OCI-LY1 (cell line): ENCODE results near the gene NCAPG2.
A peak's percentile ranks its signal among the peaks of the same experiment; 100 is the strongest.

ENCODE experiments used
- H2AFZ ChIP-seq: fragments of 200-600 bp; sonication (generic), shearing (Covaris generic); 2 replicates; pipeline ENCODE4 v1.6.0; 2014; ENCODE audit warnings: antibody characterized with exemption, mild to moderate bottlenecking, low read length
- H3F3A ChIP-seq: fragments of 200-600 bp; sonication (generic), shearing (Covaris generic); 2 replicates; pipeline ENCODE4 v1.6.0; 2014; ENCODE audit warnings: mild to moderate bottlenecking, antibody characterized with exemption, low read length, moderate library complexity; ENCODE audit not compliant: insufficient read depth
- H3K27ac ChIP-seq: fragments of 200-600 bp; sonication (generic); 2 replicates; pipeline ENCODE4 v1.5.1; 2014; ENCODE audit warnings: low read length, mixed run types, mild to moderate bottlenecking, low read depth; ENCODE audit not compliant: poor library complexity, severe bottlenecking
- H3K27me3 ChIP-seq: fragments of 200-600 bp; sonication (generic); 2 replicates; pipeline ENCODE4 v1.6.0; 2014; ENCODE audit warnings: antibody characterized with exemption, mild to moderate bottlenecking, low read length, moderate library complexity; ENCODE audit not compliant: insufficient read depth
- H3K36me3 ChIP-seq: fragments of 200-600 bp; sonication (generic); 2 replicates; pipeline ENCODE4 v1.6.1; 2014; ENCODE audit warnings: mild to moderate bottlenecking, antibody characterized with exemption, low read length, moderate library complexity, mixed read lengths; ENCODE audit not compliant: insufficient read depth
- H3K4me1 ChIP-seq: fragments of 200-600 bp; sonication (generic); 2 replicates; pipeline ENCODE4 v1.5.1; 2014; ENCODE audit warnings: mild to moderate bottlenecking, low read length, moderate library complexity; ENCODE audit not compliant: insufficient read depth, severe bottlenecking
- H3K4me2 ChIP-seq: fragments of 200-600 bp; sonication (generic), shearing (Covaris generic); 2 replicates; pipeline ENCODE4 v1.6.1; 2014; ENCODE audit warnings: low read length
- H3K4me3 ChIP-seq: fragments of 200-600 bp; sonication (generic); 2 replicates; pipeline ENCODE4 v1.5.1; 2014; ENCODE audit warnings: low read length, low read depth, mild to moderate bottlenecking, mixed read lengths; ENCODE audit not compliant: poor library complexity, severe bottlenecking
- H3K79me2 ChIP-seq: fragments of 200-600 bp; shearing (Covaris generic); 2 replicates; pipeline ENCODE4 v1.6.1; 2016; ENCODE audit warnings: mixed run types, low read length, mixed read lengths; ENCODE audit not compliant: insufficient read depth
- H3K9ac ChIP-seq: fragments of 200-600 bp; sonication (generic), shearing (Covaris generic); 2 replicates; pipeline ENCODE4 v1.6.1; 2014; ENCODE audit warnings: mild to moderate bottlenecking, low read length, mixed read lengths
- H3K9me2 ChIP-seq: fragments of 200-600 bp; sonication (generic), shearing (Covaris generic); 2 replicates; pipeline ENCODE4 v1.6.1; 2014; ENCODE audit warnings: low read depth, mild to moderate bottlenecking, low read length, mixed read lengths
- H3K9me3 ChIP-seq: fragments of 200-600 bp; shearing (Covaris generic); 2 replicates; pipeline ENCODE4 v1.6.1; 2014; ENCODE audit warnings: low read length, mixed read lengths
- H4K20me1 ChIP-seq: fragments of 200-600 bp; sonication (generic), shearing (Covaris generic); 2 replicates; pipeline ENCODE4 v1.6.0; 2016; ENCODE audit warnings: mild to moderate bottlenecking, low read length; ENCODE audit not compliant: insufficient read depth
- EZH2 ChIP-seq: fragments of 200-600 bp; sonication (generic), shearing (Covaris generic); IDR thresholded peaks from 2 replicates; pipeline ENCODE4 v1.8.0; 2017; ENCODE audit warnings: borderline replicate concordance, mixed run types, mild to moderate bottlenecking, antibody characterized with exemption, low read length, moderate library complexity, mixed read lengths
- TF ChIP-seq, protein P1 (sequence below): fragments of 200-600 bp; sonication (generic), shearing (Covaris generic); IDR thresholded peaks from 2 replicates; pipeline ENCODE4 v1.5.1; 2017; ENCODE audit warnings: mild to moderate bottlenecking, antibody characterized with exemption, low read length, moderate library complexity, mixed read lengths

Gene NCAPG2

DNA sequence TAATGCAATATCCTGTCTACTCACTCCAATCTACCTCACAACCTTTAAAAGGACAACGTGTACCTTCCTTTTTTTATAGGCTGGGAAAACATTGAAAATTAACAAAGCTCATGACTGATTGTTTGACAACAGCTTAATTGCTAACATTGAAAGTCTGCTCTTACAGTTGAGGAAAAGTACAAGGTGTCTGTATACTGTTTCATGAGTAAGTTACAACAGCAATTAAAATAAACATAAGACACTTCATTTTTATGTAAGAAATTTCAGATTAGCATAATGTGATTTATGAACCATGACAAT, 28.6 kb upstream of the NCAPG2 start:
- Histone ChIP-seq H3K4me2 (no peak overlapping the region), H3F3A (no peaks in the 10 kb centered on the region), H3K9me3 (no peaks in the 10 kb centered on the region), H4K20me1 (no peaks in the 10 kb centered on the region), H3K27ac (no peak overlapping the region), H3K9me2 (no peaks in the 10 kb centered on the region), H3K36me3 (no peaks in the 10 kb centered on the region), H3K27me3 (no peaks in the 10 kb centered on the region), H3K4me3 (no peak overlapping the region), H2AFZ (no peak overlapping the region), H3K4me1 (no peaks in the 10 kb centered on the region), H3K79me2 (no peaks in the 10 kb centered on the region), H3K9ac (no peak overlapping the region)
- TF ChIP-seq, protein P1, sequence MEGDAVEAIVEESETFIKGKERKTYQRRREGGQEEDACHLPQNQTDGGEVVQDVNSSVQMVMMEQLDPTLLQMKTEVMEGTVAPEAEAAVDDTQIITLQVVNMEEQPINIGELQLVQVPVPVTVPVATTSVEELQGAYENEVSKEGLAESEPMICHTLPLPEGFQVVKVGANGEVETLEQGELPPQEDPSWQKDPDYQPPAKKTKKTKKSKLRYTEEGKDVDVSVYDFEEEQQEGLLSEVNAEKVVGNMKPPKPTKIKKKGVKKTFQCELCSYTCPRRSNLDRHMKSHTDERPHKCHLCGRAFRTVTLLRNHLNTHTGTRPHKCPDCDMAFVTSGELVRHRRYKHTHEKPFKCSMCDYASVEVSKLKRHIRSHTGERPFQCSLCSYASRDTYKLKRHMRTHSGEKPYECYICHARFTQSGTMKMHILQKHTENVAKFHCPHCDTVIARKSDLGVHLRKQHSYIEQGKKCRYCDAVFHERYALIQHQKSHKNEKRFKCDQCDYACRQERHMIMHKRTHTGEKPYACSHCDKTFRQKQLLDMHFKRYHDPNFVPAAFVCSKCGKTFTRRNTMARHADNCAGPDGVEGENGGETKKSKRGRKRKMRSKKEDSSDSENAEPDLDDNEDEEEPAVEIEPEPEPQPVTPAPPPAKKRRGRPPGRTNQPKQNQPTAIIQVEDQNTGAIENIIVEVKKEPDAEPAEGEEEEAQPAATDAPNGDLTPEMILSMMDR, result 0 out of 2 replicates have a peak, but pooled peaks have one; percentile 2
- TF ChIP-seq EZH2, result no peak

DNA sequence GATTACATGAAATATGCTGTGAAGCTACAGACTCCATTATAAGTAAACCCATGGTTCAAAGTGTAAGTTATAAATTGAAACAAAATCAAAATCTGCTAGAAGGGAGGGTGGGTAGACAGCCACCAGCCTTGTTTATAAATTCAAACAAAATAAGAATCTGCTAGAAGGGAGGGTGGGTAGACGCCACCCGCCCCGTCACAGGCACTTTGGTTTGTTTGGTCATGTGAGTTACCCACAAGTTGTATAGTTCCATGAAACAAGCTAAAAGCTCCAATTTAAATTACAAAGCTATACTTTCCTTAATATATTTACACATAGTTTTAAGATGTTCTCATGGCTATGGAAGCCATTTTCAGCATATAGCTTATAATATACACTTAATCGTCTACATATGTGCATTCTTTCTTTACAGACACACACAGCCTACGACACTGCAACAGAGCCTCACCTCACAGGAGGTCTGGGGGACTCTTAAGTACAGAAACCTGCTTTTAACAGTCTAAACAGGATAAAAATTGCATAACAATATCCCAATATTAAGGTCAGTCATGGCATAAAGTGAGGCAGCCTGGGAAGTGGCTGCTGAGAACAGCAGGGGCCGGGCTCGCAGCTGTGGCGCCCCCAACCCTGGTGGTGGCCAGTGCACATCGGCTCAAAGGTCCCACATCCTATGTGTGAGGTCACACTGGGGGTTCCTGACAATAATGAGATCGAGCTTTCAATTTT, 28.1 kb upstream of the NCAPG2 start:
- Histone ChIP-seq H2AFZ (no peak overlapping the region), H3K9me3 (no peaks in the 10 kb centered on the region), H3K36me3 (no peaks in the 10 kb centered on the region), H3K4me1 (no peaks in the 10 kb centered on the region), H3K27me3 (no peaks in the 10 kb centered on the region), H3F3A (no peaks in the 10 kb centered on the region), H3K4me2 (no peak overlapping the region), H3K27ac (no peak overlapping the region), H3K4me3 (no peak overlapping the region), H4K20me1 (no peaks in the 10 kb centered on the region), H3K9me2 (no peaks in the 10 kb centered on the region), H3K9ac (no peak overlapping the region), H3K79me2 (no peaks in the 10 kb centered on the region)
- TF ChIP-seq EZH2, result no peak
- TF ChIP-seq, protein P1, result peak; percentile 27; the same call in 1 of the 2 replicates

DNA sequence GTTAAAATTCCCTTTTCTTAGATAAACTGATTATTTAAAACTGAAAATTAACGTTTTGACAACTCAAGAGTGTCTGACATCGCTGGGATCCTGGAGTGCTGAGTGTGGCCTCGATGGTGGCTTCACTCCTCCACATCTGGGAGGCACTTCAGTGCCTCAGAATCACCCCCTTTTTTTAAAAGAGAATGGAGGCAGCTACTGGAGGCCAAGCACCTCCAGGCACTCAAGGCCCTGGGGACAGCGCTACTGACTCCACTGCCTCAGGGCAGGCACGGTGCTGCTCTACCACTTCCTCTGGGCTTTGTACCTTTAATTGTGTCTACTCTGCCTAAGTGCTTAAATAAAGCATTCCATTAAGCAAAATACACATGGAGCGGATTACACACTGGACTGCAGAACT, 27.2 kb upstream of the NCAPG2 start:
- Histone ChIP-seq H4K20me1 (no peaks in the 10 kb centered on the region), H3K4me3 (no peak overlapping the region), H3K79me2 (no peaks in the 10 kb centered on the region), H3K9me2 (no peaks in the 10 kb centered on the region), H3K4me1 (no peaks in the 10 kb centered on the region), H3K36me3 (no peaks in the 10 kb centered on the region), H3F3A (no peaks in the 10 kb centered on the region), H3K27me3 (no peaks in the 10 kb centered on the region), H3K9ac (no peak overlapping the region), H3K27ac (no peak overlapping the region), H2AFZ (no peak overlapping the region), H3K9me3 (no peaks in the 10 kb centered on the region), H3K4me2 (no peak overlapping the region)
- no peak for TF ChIP-seq EZH2
- TF ChIP-seq, protein P1, result no peak
